A172 (cell line): ENCODE data around the gene TPSB2. TPM values are rescaled to one million over a fixed set of nuclear protein-coding genes. Genes with fewer than 3 reads are reported as not detected.
A peak's percentile ranks its signal among the peaks of the same experiment; 100 is the strongest.

Experiments used
- DNase-seq: peaks from one replicate; pipeline ENCODE4 v3.0.0-alpha.2; 2015; ENCODE audit warnings: low spot score
- total RNA-seq: library from RNA; depleted of rRNA; stranded (reverse); fragments of >200 nt; shearing (Covaris generic); gene quantifications from 2 replicates; pipeline ENCODE4 v1.2.3, GENCODE V29; 2014; rRNA removed

The TPSB2 gene
- total RNA-seq, 1 experiment from 2014 or later, result not detected

GRCh38 chr16:1182950-1183907 lies 46.8 kb downstream of the TPSB2 start:
- peak; percentile 75 for DNase-seq

GRCh38 chr16:1182316-1182671 lies 47.7 kb downstream of the TPSB2 start:
- DNase-seq, result peak; percentile 78

- no peak for DNase-seq
Observed at GRCh38 chr16:1181404-1182315, 48.3 kb downstream of the TPSB2 start.

GRCh38 chr16:1180549-1181403 lies 49.2 kb downstream of the TPSB2 start:
- DNase-seq, result no peak

Other genes with a start within 250 kb of the TPSB2 start
- gene SOX8, start 248.4 kb downstream of the TPSB2 start, total RNA-seq, result 0.07 and 0.14 TPM in 2 replicates
- gene SSTR5, start 157.4 kb downstream of the TPSB2 start, total RNA-seq, result not detected in 2 replicates
- gene C1QTNF8, start 133.9 kb downstream of the TPSB2 start, total RNA-seq, result 2.9 TPM in 1 of 2 replicates, not detected in the other
- 2.0 and 3.4 TPM in 2 replicates for gene CACNA1H, start 77.1 kb downstream of the TPSB2 start, total RNA-seq
- gene TPSG1, start 4.9 kb downstream of the TPSB2 start, total RNA-seq, result 2.9 and 4.3 TPM in 2 replicates
- gene TPSAB1, start 10.5 kb upstream of the TPSB2 start, total RNA-seq, result 2.1 and 4.0 TPM in 2 replicates
- not detected in 2 replicates for gene TPSD1, start 25.9 kb upstream of the TPSB2 start, total RNA-seq
- gene UBE2I, start 79.5 kb upstream of the TPSB2 start, total RNA-seq, result 102 and 117 TPM in 2 replicates
- 2.4 and 10.3 TPM in 2 replicates for gene BAIAP3, start 103.5 kb upstream of the TPSB2 start, total RNA-seq
- gene TSR3, start 121.7 kb upstream of the TPSB2 start, total RNA-seq, result 179 TPM in 2 replicates
- 45.8 and 61.0 TPM in 2 replicates for gene GNPTG, start 121.7 kb upstream of the TPSB2 start, total RNA-seq
- gene UNKL, start 184.5 kb upstream of the TPSB2 start, total RNA-seq, result 25.5 and 31.6 TPM in 2 replicates
- 38.6 and 45.1 TPM in 2 replicates for gene UQCC4, start 190.6 kb upstream of the TPSB2 start, total RNA-seq
- gene PERCC1, start 200.9 kb upstream of the TPSB2 start, total RNA-seq, result not detected in 2 replicates
- gene CCDC154, start 214.4 kb upstream of the TPSB2 start, total RNA-seq, result 0.03 and 0.26 TPM in 2 replicates
- 79.9 and 86.3 TPM in 2 replicates for gene CLCN7, start 244.8 kb upstream of the TPSB2 start, total RNA-seq